ENCODE results near the gene PRR12. TPM values are rescaled to one million over a fixed set of nuclear protein-coding genes. Genes with fewer than 3 reads are reported as not detected.

Gene PRR12
- total RNA-seq, 4 donors from 2014 or later = 19.6 to 53.1 (median 24.5) TPM

- TF ChIP-seq CTCF (IDR thresholded peaks at IDR 0.05) (no peak), POLR2A (IDR thresholded peaks at IDR 0.05) (no peak)
- H3K4me3 ChIP-seq (ENCODE audit: low read depth, poor library complexity, severe bottlenecking) = no peak overlapping the region
- intact Hi-C loops (cut with DNase I; ENCODE audit: low total_unique reads) = no loop called here
- 90 to 92% methylated on average over 11 of the region's 11 CpGs for WGBS, 2 donors
- no peak for DNase-seq (ENCODE audit: low spot score in 2 of 2)
Measured at GRCh38 chr19:49645592-49645991, 54.6 kb downstream of the PRR12 start.

- DNase-seq (ENCODE audit: low spot score in 2 of 2) = no peak
- intact Hi-C loops (cut with DNase I; ENCODE audit: low total_unique reads) = no loop called here
- TF ChIP-seq POLR2A (IDR thresholded peaks at IDR 0.05) (no peak), CTCF (IDR thresholded peaks at IDR 0.05) (no peak)
- 87 to 92% methylated on average over 13 of the region's 13 CpGs for WGBS, 2 donors
- no peak overlapping the region for H3K4me3 ChIP-seq (ENCODE audit: low read depth, poor library complexity, severe bottlenecking)
Measured at GRCh38 chr19:49645995-49646394, 55.0 kb downstream of the PRR12 start.

- DNase-seq (ENCODE audit: low spot score in 2 of 2) = no peak
- WGBS, 2 donors = 87% methylated on average over 17 of the region's 17 CpGs
- intact Hi-C loops (cut with DNase I; ENCODE audit: low total_unique reads) = no loop called here
- H3K4me3 ChIP-seq (ENCODE audit: low read depth, poor library complexity, severe bottlenecking) = no peak overlapping the region
- TF ChIP-seq POLR2A (IDR thresholded peaks at IDR 0.05) (no peak), CTCF (IDR thresholded peaks at IDR 0.05) (no peak)
Measured at GRCh38 chr19:49646586-49646985, 55.6 kb downstream of the PRR12 start.

- 95 to 96% methylated on average over 60 to 69 of the region's 72 CpGs for WGBS, 2 donors
- TF ChIP-seq CTCF (IDR thresholded peaks at IDR 0.05) = no peak
- TF ChIP-seq POLR2A (IDR thresholded peaks at IDR 0.05) = no peak
- intact Hi-C loops (cut with DNase I; ENCODE audit: low total_unique reads) = no loop called here
- no peak overlapping the region for H3K4me3 ChIP-seq (ENCODE audit: low read depth, poor library complexity, severe bottlenecking)
- DNase-seq (ENCODE audit: low spot score in 2 of 2) = no peak
Measured at GRCh38 chr19:49651029-49651819, 60.2 kb downstream of the PRR12 start.

GRCh38 chr19:49651820-49652550 lies 61.0 kb downstream of the PRR12 start:
- H3K4me3 ChIP-seq (ENCODE audit: low read depth, poor library complexity, severe bottlenecking) = no peak overlapping the region
- intact Hi-C loops (cut with DNase I; ENCODE audit: low total_unique reads) = no loop called here
- TF ChIP-seq POLR2A (IDR thresholded peaks at IDR 0.05) (no peak), CTCF (IDR thresholded peaks at IDR 0.05) (no peak)
- DNase-seq (ENCODE audit: low spot score in 2 of 2) = no peak
- 97% methylated on average over 108 to 110 of the region's 110 CpGs for WGBS, 2 donors
